GM23248 (cell line): ENCODE measurements around the gene RAMAC.

Experiments used
- EZH2 ChIP-seq: fragments of 200-600 bp; sonication (generic); IDR thresholded peaks from 2 replicates; pipeline ENCODE4 v1.6.1; 2018; ENCODE audit warnings: antibody characterized with exemption, mild to moderate bottlenecking; ENCODE audit not compliant: insufficient read depth, poor library complexity, severe bottlenecking
- EZH2phosphoT487 ChIP-seq: fragments of 200-600 bp; sonication (generic); IDR thresholded peaks from 2 replicates; pipeline ENCODE4 v1.6.1; 2018; ENCODE audit warnings: antibody characterized with exemption, moderate library complexity, mild to moderate bottlenecking, low read depth; ENCODE audit not compliant: insufficient read depth

DNA sequence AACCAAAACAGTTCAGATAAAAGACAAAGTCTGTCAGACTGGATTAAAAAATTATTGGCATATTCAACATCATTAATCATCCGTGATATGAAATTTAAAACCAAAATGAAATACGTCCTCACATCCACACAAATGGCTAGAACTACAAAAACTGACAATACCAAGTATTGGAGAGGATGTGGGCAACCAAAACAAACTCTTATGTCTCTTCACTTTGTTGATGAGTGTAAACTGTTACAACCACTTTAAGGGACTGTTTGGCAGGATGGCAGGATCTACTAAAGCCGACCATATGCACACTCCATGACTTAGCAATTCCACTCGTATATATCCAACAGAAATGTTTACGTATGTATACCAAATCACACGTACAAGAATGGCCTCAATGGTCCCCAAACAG is 50.2 kb downstream of the RAMAC start:
- TF ChIP-seq EZH2phosphoT487 (no peak), EZH2 (no peak)
